ENCODE data around the gene DYNLT4. TPM values are rescaled to one million over a fixed set of nuclear protein-coding genes. Genes with fewer than 3 reads are reported as not detected.

Gene DYNLT4
- total and polyA plus RNA-seq, 2 of the 13 experiments (the other 11 are each of a cell fraction or from before 2014, with no cell fraction given) = 0.77 TPM; not detected in 1

DNA sequence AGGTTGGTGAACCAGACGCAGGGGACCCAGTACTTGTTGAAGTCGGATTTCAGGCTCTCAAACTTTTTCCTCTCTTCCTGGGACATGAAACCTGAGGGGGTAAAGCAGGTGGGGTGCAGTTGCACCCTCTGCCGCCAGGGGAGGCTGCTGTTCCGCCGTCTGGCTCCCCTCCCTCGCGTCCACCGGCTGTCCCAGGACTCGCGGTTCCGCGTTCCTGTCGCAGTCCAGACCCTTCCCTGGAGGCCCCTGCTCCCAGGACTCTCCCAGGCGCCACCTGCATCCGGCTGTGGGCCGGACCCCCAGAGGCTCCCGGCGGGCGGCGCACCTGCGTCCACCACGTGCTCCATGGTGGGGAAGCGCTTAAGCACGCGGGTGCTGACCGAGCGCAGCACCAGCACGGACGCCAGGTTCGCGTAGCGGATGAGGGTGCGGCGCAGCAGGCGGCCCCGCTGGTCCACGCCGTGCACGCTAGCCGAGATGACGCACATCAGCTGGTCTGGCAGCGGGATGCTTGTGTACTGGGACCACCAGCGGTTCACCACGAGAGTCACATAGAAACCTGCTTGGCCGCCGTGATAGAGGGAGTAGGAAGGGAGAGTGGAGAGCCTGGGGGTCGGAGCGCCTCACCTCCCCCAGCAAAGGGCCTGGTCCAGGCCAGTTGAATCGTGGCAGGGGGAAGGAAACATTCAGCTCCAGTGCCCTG is 20.9 kb downstream of the DYNLT4 start (continued):
- TF ChIP-seq, protein P1, sequence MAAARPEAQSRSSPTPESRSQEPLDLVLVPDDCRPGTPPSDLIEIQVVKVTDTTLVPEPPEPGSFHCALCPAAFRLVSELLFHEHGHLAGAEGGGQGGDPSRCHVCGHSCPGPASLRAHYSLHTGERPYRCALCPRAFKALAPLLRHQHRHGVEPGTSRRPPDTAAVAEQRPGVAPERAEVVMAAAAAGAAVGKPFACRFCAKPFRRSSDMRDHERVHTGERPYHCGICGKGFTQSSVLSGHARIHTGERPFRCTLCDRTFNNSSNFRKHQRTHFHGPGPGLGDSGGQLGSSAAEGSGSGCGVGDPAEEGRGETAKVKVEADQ (CRISPR knock-in tag; IDR thresholded peaks at IDR 0.05; ENCODE audit: borderline replicate concordance) = no peak
- TF ChIP-seq, protein P2, sequence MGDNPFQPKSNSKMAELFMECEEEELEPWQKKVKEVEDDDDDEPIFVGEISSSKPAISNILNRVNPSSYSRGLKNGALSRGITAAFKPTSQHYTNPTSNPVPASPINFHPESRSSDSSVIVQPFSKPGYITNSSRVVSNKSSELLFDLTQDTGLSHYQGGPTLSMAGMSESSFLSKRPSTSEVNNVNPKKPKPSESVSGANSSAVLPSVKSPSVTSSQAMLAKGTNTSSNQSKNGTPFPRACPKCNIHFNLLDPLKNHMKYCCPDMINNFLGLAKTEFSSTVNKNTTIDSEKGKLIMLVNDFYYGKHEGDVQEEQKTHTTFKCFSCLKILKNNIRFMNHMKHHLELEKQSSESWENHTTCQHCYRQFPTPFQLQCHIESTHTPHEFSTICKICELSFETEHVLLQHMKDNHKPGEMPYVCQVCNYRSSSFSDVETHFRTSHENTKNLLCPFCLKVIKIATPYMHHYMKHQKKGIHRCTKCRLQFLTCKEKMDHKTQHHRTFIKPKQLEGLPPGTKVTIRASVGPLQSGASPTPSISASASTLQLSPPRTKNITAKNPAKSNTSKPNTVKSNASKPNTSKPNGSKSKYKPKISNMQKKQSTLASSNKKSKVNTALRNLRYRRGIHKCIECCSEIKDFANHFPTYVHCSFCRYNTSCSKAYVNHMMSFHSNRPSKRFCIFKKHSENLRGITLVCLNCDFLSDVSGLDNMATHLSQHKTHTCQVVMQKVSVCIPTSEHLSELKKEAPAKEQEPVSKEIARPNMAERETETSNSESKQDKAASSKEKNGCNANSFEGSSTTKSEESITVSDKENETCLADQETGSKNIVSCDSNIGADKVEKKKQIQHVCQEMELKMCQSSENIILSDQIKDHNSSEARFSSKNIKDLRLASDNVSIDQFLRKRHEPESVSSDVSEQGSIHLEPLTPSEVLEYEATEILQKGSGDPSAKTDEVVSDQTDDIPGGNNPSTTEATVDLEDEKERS (CRISPR knock-in tag; IDR thresholded peaks at IDR 0.05) = no peak
- TF ChIP-seq GATAD2A (CRISPR knock-in tag; IDR thresholded peaks at IDR 0.05) (no peak), SMAD3 (CRISPR knock-in tag; IDR thresholded peaks at IDR 0.05) (no peak), ZNF451 (CRISPR knock-in tag; IDR thresholded peaks at IDR 0.05) (0 out of 2 replicates have a peak, but pooled peaks have one; percentile 55), ZFP62 (CRISPR knock-in tag; IDR thresholded peaks at IDR 0.05) (no peak), XRCC5 (optimal IDR thresholded peaks at IDR 0.05; ENCODE audit: low read length) (peak; percentile 67), HDAC6 (IDR thresholded peaks at IDR 0.05; ENCODE audit: low read depth, low read length) (no peak), DMAP1 (CRISPR knock-in tag; IDR thresholded peaks at IDR 0.05) (peak; percentile 53; the same call in 1 of the 2 replicates)
- TF ChIP-seq, protein P3, sequence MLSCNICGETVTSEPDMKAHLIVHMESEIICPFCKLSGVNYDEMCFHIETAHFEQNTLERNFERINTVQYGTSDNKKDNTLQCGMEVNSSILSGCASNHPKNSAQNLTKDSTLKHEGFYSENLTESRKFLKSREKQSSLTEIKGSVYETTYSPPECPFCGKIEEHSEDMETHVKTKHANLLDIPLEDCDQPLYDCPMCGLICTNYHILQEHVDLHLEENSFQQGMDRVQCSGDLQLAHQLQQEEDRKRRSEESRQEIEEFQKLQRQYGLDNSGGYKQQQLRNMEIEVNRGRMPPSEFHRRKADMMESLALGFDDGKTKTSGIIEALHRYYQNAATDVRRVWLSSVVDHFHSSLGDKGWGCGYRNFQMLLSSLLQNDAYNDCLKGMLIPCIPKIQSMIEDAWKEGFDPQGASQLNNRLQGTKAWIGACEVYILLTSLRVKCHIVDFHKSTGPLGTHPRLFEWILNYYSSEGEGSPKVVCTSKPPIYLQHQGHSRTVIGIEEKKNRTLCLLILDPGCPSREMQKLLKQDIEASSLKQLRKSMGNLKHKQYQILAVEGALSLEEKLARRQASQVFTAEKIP (CRISPR knock-in tag; IDR thresholded peaks at IDR 0.05; ENCODE audit: borderline replicate concordance) = no peak
- TF ChIP-seq, protein P4, sequence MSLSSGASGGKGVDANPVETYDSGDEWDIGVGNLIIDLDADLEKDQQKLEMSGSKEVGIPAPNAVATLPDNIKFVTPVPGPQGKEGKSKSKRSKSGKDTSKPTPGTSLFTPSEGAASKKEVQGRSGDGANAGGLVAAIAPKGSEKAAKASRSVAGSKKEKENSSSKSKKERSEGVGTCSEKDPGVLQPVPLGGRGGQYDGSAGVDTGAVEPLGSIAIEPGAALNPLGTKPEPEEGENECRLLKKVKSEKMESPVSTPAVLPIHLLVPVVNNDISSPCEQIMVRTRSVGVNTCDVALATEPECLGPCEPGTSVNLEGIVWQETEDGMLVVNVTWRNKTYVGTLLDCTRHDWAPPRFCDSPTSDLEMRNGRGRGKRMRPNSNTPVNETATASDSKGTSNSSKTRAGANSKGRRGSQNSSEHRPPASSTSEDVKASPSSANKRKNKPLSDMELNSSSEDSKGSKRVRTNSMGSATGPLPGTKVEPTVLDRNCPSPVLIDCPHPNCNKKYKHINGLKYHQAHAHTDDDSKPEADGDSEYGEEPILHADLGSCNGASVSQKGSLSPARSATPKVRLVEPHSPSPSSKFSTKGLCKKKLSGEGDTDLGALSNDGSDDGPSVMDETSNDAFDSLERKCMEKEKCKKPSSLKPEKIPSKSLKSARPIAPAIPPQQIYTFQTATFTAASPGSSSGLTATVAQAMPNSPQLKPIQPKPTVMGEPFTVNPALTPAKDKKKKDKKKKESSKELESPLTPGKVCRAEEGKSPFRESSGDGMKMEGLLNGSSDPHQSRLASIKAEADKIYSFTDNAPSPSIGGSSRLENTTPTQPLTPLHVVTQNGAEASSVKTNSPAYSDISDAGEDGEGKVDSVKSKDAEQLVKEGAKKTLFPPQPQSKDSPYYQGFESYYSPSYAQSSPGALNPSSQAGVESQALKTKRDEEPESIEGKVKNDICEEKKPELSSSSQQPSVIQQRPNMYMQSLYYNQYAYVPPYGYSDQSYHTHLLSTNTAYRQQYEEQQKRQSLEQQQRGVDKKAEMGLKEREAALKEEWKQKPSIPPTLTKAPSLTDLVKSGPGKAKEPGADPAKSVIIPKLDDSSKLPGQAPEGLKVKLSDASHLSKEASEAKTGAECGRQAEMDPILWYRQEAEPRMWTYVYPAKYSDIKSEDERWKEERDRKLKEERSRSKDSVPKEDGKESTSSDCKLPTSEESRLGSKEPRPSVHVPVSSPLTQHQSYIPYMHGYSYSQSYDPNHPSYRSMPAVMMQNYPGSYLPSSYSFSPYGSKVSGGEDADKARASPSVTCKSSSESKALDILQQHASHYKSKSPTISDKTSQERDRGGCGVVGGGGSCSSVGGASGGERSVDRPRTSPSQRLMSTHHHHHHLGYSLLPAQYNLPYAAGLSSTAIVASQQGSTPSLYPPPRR (CRISPR knock-in tag; IDR thresholded peaks at IDR 0.05; ENCODE audit: borderline replicate concordance) = no peak
- TF ChIP-seq, protein P5, sequence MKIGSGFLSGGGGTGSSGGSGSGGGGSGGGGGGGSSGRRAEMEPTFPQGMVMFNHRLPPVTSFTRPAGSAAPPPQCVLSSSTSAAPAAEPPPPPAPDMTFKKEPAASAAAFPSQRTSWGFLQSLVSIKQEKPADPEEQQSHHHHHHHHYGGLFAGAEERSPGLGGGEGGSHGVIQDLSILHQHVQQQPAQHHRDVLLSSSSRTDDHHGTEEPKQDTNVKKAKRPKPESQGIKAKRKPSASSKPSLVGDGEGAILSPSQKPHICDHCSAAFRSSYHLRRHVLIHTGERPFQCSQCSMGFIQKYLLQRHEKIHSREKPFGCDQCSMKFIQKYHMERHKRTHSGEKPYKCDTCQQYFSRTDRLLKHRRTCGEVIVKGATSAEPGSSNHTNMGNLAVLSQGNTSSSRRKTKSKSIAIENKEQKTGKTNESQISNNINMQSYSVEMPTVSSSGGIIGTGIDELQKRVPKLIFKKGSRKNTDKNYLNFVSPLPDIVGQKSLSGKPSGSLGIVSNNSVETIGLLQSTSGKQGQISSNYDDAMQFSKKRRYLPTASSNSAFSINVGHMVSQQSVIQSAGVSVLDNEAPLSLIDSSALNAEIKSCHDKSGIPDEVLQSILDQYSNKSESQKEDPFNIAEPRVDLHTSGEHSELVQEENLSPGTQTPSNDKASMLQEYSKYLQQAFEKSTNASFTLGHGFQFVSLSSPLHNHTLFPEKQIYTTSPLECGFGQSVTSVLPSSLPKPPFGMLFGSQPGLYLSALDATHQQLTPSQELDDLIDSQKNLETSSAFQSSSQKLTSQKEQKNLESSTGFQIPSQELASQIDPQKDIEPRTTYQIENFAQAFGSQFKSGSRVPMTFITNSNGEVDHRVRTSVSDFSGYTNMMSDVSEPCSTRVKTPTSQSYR (CRISPR knock-in tag; IDR thresholded peaks at IDR 0.05; ENCODE audit: borderline replicate concordance) = no peak
